ENCODE results near the gene LIPH.
"Not testable (repeated sequence)": the region's sequence is repeated elsewhere in the genome, so short reads cannot be mapped to it uniquely, and the experiment has no call there.

GRCh38 chr3:185575108-185575869, 22.9 kb upstream of the LIPH start:
- TF ChIP-seq CTCF (IDR thresholded peaks at IDR 0.05), result peak; percentile 32 to 70 (median 68)
- TF ChIP-seq POLR2A (IDR thresholded peaks at IDR 0.05), result not testable (repeated sequence)

All from testis (tissue), 2 donors.